ENCODE measurements around the gene ERCC5. TPM values are rescaled to one million over a fixed set of nuclear protein-coding genes. Genes with fewer than 3 reads are reported as not detected.

The ERCC5 gene
- total RNA-seq, 1 donor from 2014 or later = 44.1 TPM

DNA sequence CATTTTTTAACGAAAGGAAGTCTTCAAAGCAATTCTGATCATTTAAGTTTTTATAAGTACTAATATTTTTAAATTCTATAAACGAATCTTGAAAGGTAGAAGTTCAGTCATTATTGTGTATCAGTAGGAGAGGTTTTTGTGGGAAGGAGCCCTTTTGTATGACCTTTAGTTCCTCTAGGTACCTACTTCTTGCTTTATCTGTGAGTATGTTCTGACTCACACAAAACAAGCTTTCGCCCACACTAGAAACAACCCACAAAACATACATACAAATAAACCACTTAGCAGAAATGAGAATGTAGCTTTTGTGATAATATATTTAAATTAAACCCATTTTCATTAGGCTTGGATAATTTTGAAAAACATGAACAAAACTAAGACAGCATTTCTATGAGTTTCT is 27.8 kb downstream of the ERCC5 start:
- TF ChIP-seq, protein P1, sequence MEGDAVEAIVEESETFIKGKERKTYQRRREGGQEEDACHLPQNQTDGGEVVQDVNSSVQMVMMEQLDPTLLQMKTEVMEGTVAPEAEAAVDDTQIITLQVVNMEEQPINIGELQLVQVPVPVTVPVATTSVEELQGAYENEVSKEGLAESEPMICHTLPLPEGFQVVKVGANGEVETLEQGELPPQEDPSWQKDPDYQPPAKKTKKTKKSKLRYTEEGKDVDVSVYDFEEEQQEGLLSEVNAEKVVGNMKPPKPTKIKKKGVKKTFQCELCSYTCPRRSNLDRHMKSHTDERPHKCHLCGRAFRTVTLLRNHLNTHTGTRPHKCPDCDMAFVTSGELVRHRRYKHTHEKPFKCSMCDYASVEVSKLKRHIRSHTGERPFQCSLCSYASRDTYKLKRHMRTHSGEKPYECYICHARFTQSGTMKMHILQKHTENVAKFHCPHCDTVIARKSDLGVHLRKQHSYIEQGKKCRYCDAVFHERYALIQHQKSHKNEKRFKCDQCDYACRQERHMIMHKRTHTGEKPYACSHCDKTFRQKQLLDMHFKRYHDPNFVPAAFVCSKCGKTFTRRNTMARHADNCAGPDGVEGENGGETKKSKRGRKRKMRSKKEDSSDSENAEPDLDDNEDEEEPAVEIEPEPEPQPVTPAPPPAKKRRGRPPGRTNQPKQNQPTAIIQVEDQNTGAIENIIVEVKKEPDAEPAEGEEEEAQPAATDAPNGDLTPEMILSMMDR (conservative IDR thresholded peaks at IDR 0.05) = no peak
- no peak for DNase-seq (ENCODE audit: extremely low spot score, unreplicated experiment)
- Mint-ChIP-seq H3K36me3 (peaks cover 37% of the 10 kb centered on the region), H3K4me3 (no peak overlapping the region), H3K4me1 (ENCODE audit: unreplicated experiment) (peaks cover 6% of the 10 kb centered on the region), H3K9me3 (no peaks in the 10 kb centered on the region), H3K27me3 (no peaks in the 10 kb centered on the region), H3K27ac (no peak overlapping the region)

DNA sequence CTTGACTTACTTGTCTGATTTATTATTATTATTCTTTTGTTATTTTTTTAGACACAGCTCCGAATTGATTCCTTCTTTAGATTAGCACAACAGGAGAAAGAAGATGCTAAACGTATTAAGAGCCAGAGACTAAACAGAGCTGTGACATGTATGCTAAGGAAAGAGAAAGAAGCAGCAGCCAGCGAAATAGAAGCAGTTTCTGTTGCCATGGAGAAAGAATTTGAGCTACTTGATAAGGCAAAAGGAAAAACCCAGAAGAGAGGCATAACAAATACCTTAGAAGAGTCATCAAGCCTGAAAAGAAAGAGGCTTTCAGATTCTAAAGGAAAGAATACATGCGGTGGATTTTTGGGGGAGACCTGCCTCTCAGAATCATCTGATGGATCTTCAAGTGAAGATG is 29.4 kb downstream of the ERCC5 start:
- no peaks in the 10 kb centered on the region for H3K9me3 Mint-ChIP-seq

DNA sequence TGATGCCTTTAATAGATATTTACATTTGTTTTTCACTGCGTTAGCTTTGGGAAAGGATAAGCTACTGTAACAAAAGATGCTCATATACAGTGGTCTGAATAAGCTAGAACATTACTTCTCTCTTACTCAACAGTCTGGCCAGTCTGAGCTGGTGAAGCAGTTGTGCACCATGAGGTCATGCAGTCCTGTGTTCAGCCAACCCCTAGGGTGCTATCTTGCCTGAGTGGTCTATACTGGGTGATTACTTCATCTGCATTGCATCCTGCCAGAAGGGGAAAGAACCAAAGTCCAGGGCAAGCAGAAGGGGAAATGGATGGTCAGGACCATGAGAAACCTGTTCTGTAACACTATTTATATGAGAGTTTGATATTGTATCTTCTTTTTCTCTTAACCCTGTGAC is 31.5 kb downstream of the ERCC5 start:
- Mint-ChIP-seq H3K9me3 (no peaks in the 10 kb centered on the region), H3K36me3 (peaks cover 27% of the 10 kb centered on the region), H3K4me3 (no peak overlapping the region), H3K4me1 (ENCODE audit: unreplicated experiment) (no peaks in the 10 kb centered on the region), H3K27me3 (no peaks in the 10 kb centered on the region), H3K27ac (no peak overlapping the region)
- TF ChIP-seq, protein P1 (conservative IDR thresholded peaks at IDR 0.05) = no peak
- no peak for DNase-seq (ENCODE audit: extremely low spot score, unreplicated experiment)

More for the DNA sequence above, 29.4 kb downstream of the ERCC5 start:
- Mint-ChIP-seq H3K4me3 (no peak overlapping the region), H3K27me3 (no peaks in the 10 kb centered on the region), H3K36me3 (peaks cover 38% of the 10 kb centered on the region), H3K27ac (no peak overlapping the region), H3K4me1 (ENCODE audit: unreplicated experiment) (peaks cover 6% of the 10 kb centered on the region)
- DNase-seq (ENCODE audit: extremely low spot score, unreplicated experiment) = no peak
- TF ChIP-seq, protein P1 (conservative IDR thresholded peaks at IDR 0.05) = no peak

DNA sequence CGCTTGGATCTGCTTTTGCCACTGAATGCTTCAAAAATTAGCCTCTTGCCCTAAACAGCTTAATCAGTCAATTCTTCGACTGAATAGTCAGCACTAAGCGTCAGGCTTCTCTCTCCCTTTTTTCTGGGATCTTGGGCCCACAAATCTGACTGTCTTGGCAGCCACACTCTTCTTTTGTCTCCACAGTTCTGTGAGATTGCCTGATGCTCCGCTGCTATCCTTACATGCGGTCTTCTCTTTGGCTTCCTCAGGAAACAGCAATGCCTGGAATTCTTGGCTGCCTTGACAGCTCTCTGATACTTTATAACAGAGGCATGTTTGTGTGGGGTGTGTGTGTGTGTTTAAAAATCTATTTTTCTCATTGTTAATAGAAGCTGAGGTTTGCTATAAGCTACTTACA is 32.6 kb downstream of the ERCC5 start:
- TF ChIP-seq, protein P1 (conservative IDR thresholded peaks at IDR 0.05) = no peak
- Mint-ChIP-seq H3K27me3 (no peaks in the 10 kb centered on the region), H3K4me1 (ENCODE audit: unreplicated experiment) (no peaks in the 10 kb centered on the region), H3K36me3 (peaks cover 23% of the 10 kb centered on the region), H3K27ac (no peak overlapping the region), H3K4me3 (no peak overlapping the region), H3K9me3 (no peaks in the 10 kb centered on the region)
- DNase-seq (ENCODE audit: extremely low spot score, unreplicated experiment) = no peak

DNA sequence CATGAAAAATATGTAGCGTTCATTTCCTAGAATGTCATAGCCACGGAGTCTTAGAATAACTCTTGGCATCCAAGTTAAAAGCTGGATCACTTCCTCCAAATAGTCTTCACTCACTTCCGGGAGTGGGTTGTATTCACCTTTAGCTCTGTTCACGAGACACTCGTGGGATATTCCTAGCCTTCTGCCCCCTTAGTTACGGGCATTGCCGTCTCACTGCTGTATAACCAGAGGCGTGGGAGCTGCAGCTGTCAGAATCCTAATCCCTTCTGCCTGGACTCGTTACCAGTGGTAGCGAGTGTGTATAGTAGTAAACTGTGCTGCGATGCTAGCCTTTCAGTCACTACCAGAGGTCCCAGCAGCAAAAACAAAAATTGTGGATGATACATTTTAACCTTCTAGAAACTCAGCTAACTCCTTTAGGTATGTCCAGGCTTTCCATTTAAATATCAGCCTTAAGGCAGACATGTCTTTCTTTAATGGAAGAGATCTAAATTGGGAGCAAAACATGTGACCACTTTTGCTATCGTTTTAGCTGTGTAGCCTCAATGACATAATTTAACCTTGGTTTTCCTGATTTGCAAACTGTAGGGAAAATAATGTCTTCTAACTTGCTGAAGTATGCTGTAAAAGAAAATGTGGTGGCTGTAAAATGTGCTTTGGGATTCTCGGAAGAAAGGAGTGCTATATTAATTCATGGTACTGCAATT is 34.1 kb downstream of the ERCC5 start:
- Mint-ChIP-seq H3K27ac (no peak overlapping the region), H3K4me1 (ENCODE audit: unreplicated experiment) (no peaks in the 10 kb centered on the region), H3K36me3 (peaks cover 18% of the 10 kb centered on the region), H3K27me3 (no peaks in the 10 kb centered on the region), H3K9me3 (no peaks in the 10 kb centered on the region), H3K4me3 (no peak overlapping the region)
- DNase-seq (ENCODE audit: extremely low spot score, unreplicated experiment) = no peak
- TF ChIP-seq, protein P1 (conservative IDR thresholded peaks at IDR 0.05) = no peak

Measured in type B pancreatic cell (in vitro differentiated cells).